Inflammatory macrophage treated with lipopolysaccharide for 1 hour (primary cell): Measurements from ENCODE around the gene FAM25G.
A peak's percentile ranks its signal among the peaks of the same experiment; 100 is the strongest.

Experiments used
- DNase-seq, 2 donors: peaks; one replicate each; pipeline ENCODE4 v3.0.0-alpha.2; 2020 to 2022

Gene FAM25G

DNA sequence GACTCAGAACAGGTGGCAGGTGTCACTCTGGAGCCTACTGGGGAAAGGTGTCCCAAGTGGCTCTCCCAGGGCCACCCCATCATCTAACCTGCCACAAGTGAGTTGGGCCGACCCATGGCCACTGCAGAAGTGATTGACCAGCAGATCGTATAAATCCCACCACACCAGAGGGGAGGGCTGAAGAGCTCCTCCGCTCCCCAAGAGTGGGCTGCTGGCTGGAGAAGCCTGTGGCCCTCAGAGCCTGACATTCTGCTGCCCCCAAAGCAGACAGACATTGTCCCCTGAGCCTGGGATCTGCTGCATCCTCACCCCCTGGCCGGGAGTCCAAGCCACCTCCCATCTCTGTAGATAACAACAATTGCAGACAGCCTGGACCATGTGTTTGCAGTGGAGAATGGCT, 44.3 kb downstream of the FAM25G start:
- DNase-seq, result no peak

DNA sequence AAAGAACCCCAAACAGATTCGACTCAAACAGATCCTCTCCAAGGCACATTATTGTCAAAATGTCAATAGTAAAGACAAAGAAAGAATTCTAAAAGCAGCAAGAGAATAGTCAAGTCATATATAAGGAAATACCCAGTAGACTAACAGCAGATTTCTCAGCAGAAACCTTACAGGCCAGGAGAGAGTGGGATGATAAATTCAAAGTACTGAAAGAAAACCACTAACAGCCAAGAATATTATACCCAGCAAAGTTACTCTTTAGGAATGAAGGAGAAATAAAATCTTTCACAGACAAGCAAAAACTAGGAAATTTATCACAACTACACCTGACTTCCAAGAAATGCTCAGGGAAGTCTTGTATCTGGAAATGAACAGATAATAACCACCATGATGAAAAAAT, 45.8 kb downstream of the FAM25G start:
- no peak for DNase-seq

DNA sequence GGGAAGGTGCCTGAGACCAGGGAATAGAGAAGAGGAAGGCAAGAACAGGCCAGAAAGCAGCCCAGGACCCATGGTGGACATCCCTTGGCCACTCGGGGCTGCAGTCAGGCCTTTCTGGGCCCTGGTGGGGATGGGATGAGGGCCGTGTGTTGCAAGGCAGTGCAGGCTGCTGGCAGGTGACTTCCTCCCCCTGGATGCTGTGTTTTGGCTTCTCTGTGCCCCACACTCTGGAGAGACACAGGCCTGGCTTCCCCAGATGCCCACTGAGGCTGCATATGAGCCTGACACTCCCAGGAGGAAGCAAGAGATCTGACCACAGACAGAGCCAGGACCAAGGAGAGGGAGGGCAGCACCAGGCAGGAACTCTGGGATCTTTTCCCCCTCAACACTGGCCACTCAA, 47.5 kb downstream of the FAM25G start:
- no peak for DNase-seq

DNA sequence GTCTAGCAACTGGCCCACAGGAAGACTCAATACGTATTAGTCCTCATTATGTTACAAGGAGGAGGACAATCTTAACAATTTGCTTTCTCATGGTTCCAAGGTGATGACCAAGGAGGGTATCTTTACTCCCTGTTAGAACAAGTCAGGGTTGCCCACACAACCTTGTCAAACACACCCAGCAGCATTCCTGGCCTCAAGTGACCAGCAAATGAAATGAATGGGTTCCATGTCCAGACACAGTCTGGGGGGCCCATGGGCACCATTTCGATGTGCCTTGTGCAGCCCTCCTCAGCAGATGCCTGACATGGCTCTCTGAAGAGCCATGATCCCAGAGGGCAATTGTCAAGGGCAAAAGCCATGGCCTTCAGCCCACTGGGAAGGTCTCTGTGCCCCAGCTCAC, 48.4 kb downstream of the FAM25G start:
- DNase-seq, result no peak

DNA sequence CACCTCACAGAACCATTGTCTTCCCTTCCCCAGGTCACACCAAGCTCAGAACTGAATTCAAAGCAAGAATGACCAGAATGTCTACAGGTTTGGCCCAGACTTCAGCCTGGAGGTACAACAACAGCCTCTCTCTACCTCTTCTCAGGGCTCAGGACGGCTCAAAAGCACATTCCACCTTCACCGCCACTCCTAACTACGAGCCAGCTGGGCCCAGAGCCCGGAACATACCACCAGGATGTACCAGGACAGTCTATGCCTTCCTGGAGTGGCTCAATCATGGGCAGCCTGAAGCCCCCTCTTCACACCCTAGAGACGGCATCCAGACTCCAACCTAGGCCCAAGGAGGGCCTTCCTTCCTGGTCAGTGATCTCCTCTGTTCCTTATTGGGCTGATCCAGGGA, 49.1 kb downstream of the FAM25G start:
- no peak for DNase-seq

DNA sequence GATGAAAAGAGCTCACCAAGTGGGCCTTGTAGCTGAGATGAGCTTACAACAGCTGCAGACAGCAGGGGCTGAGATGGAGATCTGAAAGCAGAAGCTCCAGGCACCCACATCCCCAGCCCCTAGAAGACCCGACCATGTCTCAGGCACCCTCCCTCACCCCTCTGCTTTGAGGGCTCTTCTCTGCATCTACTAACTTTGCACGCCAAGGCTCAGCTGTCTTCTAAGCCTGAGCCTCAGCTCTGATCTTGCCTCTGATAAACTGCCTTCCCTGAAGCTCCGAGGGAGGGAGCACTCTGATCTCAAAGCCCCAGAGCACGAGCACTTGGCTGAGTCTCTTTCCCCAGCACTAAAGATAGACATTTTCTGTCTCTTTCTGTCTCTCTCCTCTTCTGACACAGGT, 49.6 kb downstream of the FAM25G start:
- no peak for DNase-seq

DNA sequence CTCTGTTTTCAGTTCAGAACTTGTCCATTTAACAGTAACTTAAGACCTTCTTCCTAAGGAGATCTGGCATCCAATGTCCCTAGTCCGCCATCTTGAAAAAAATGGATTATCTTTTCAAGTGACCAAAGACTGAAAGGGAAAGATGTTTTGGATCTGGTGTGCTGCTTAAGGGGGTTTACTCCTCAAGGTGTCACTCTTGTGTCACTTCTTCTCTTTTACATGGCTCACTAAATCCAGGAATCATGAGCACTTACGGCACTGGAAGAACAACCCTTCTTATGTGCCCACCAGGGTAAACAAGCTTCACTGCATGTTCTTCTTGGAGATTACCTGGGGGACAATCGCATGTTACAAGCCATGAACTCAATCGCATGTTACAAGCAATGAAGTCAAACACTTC, 51.3 kb downstream of the FAM25G start:
- no peak for DNase-seq

DNA sequence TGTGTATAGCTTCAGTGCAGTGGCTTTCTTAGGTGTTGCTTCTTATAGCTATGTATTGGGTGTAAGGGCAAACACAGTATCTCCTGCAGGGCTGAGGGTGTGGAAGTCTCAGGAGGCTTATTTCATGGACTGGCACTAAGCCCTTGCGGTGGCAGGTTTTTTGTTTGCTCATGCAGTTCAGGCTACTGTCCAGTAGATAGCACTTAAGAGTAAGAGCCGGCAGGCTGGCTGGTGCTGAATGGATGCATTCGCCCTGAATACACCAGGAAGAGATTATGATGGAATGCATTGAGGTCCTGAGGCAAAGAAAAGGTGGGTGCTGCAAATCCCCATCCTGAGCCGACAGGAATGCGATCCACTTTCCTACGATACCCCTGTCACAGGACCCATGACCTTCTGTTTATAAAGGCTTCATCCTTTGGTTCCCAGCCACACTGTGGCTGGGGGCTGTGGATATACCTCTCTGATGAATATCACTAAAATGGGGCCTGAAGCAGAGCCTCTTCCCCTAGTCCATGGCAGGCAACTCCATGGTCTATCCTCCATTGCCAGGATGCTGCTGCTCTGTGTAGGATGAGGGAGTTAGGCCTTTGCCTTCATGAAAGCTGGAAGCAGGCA, 52.5 kb downstream of the FAM25G start:
- peak; percentile 5 to 7 for DNase-seq
